GM18499 (cell line): ENCODE results near the gene TOMM22.

Experiments
- ATAC-seq: cut with Tn5 transposase; IDR thresholded peaks from one replicate; pipeline ENCODE4 v1.9.1; 2021; ENCODE audit warnings: moderate number of reproducible peaks; ENCODE audit not compliant: insufficient read depth, unreplicated experiment

TOMM22 gene

GRCh38 chr22:38731703-38732161, 50.0 kb downstream of the TOMM22 start:
- no peak for ATAC-seq

GRCh38 chr22:38732251-38732815, 50.6 kb downstream of the TOMM22 start:
- no peak for ATAC-seq

GRCh38 chr22:38733329-38733723, 51.6 kb downstream of the TOMM22 start:
- ATAC-seq: no peak

DNA sequence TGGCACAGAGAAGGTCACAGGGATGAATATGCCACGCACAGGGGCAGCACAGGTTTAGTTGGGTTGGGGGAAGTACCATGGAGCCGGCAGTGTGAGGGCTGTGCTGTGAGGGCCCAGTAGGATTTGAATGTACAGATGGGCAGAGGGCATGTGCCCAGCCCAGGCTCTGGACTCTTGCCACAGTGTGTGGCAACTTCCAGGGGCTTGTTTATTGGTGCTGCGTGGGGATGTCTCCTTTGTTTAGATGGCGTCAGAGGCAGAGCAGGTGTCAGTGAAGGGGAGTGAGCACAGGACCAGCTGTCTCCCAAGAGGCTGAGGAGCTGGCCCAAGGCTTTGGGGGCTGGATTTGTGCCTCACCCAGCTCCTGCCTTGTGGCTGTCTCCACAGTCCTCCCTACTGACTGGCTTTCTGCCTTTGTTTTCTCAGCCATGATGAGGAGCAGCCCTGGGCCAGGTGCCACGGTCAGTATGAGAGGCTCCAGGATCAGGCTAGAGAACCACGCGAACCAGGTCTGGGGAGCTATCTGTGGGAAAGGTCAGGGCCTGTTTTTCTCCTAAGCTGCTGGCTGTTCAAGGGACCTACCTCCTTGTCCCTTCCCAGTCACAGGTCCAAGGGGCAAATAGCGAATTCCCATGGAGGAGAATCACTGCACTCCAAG, 52.1 kb downstream of the TOMM22 start:
- ATAC-seq: no peak

DNA sequence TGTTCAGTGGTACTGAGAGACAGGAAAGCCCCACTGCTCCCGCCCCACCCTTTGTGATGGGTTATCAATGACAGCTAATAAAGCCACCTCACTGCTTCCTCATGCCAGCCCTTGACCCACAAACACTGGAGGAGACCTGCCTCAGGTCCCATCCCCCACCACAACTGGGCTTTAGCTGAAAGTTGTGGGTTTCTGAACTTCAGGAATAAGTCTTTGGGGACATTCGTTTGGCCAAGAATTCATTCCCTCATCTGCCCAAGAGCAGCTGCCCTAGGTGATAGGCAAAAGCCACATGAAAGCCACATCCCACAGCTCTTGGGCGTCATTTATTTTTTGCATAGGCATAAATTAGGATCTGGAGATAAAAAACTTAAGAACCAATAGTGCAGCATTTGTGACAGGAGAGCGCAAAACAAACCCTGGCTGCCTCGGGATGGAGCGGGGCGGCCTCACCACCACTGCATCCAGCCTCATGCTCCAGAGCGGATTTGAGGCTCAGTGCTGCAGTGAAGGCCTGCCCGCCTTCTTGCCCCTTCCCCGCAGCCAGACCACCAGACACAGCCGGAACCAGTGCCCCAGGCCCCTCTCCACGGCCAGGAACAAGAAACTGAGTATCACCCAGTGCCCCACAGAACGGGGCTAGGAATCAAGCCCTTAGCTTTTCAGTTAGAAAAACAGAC, 52.8 kb downstream of the TOMM22 start:
- no peak for ATAC-seq
